Thyroid gland (tissue), 4 donors: ENCODE measurements around the gene CDH18.

ENCODE experiments used
- CTCF ChIP-seq, 6 experiments: fragments of 200-600 bp in 3 of 6; fragments of 450-650 bp in 3 of 6; sonication (generic) in 3 of 6; IDR thresholded peaks; one replicate each; pipeline ENCODE4 v1.5.1; 2016 to 2019; ENCODE audit warnings: antibody characterized with exemption in 6 of 6, mild to moderate bottlenecking in 2 of 6, inconsistent platforms in 1 of 6, moderate library complexity in 1 of 6
- POLR2A ChIP-seq, 2 donors: fragments of 450-650 bp; IDR thresholded peaks; one replicate each; pipeline ENCODE4 v1.6.1; 2017; ENCODE audit warnings: antibody characterized with exemption in 2 of 2, mild to moderate bottlenecking in 2 of 2, moderate library complexity in 1 of 2

- no peak for TF ChIP-seq CTCF (IDR thresholded peaks at IDR 0.05)
- TF ChIP-seq POLR2A (IDR thresholded peaks at IDR 0.05): no peak
Observed at GRCh38 chr5:19903611-19904010, 84.4 kb downstream of the CDH18 start.
